Neural cell (in vitro differentiated cells): ENCODE measurements around the gene ASPA. TPM values are rescaled to one million over a fixed set of nuclear protein-coding genes. Genes with fewer than 3 reads are reported as not detected.

ENCODE experiments used
- H2AFZ ChIP-seq: fragments of 200-600, 300-800 bp; sonication (generic), shearing (Covaris generic); 2 replicates; pipeline ENCODE4 v1.6.0; 2014; ENCODE audit warnings: low read depth, mild to moderate bottlenecking, antibody characterized with exemption, low read length, moderate library complexity
- H3F3A ChIP-seq: fragments of 200-600 bp; shearing (Covaris generic); 2 replicates; pipeline ENCODE4 v1.6.1; 2016; ENCODE audit warnings: mild to moderate bottlenecking, moderate library complexity, mixed read lengths, antibody characterized with exemption, low read length; ENCODE audit not compliant: insufficient read depth, poor library complexity, severe bottlenecking
- H3K27ac ChIP-seq: fragments of 200-600, 300-800 bp; sonication (generic), shearing (Covaris generic); 2 replicates; pipeline ENCODE4 v1.5.1; 2014; ENCODE audit warnings: mild to moderate bottlenecking, low read length, moderate library complexity
- H3K27me3 ChIP-seq: fragments of 300-800, 200-600 bp; sonication (generic), shearing (Covaris generic); 2 replicates; pipeline ENCODE4 v1.6.0; 2014; ENCODE audit warnings: mild to moderate bottlenecking, low read depth, low read length, moderate library complexity; ENCODE audit not compliant: insufficient read depth
- H3K36me3 ChIP-seq: fragments of 300-800, 200-600 bp; sonication (generic), shearing (Covaris generic); 2 replicates; pipeline ENCODE4 v1.5.1; 2014; ENCODE audit warnings: mild to moderate bottlenecking, antibody characterized with exemption, low read length, moderate library complexity; ENCODE audit not compliant: insufficient read depth
- H3K4me2 ChIP-seq: fragments of 300-800, 200-600 bp; sonication (generic), shearing (Covaris generic); 2 replicates; pipeline ENCODE4 v1.6.0; 2014; ENCODE audit warnings: mild to moderate bottlenecking, low read length
- H3K4me3 ChIP-seq: fragments of 300-800, 200-600 bp; sonication (generic), shearing (Covaris generic); 2 replicates; pipeline ENCODE4 v1.5.1; 2014; ENCODE audit warnings: mild to moderate bottlenecking, low read length, moderate library complexity
- H3K79me2 ChIP-seq: fragments of 200-600 bp; shearing (Covaris generic); replicated peaks from 2 replicates; pipeline ENCODE4 v1.6.0; 2014; ENCODE audit warnings: mild to moderate bottlenecking, low read length, moderate library complexity; ENCODE audit not compliant: insufficient read depth
- H3K9ac ChIP-seq: fragments of 300-800, 200-600 bp; sonication (generic), shearing (Covaris generic); 2 replicates; pipeline ENCODE4 v1.6.1; 2016; ENCODE audit warnings: mild to moderate bottlenecking, low read length, mixed read lengths
- H3K9me2 ChIP-seq: fragments of 200-600 bp; shearing (Covaris generic); 2 replicates; pipeline ENCODE4 v1.6.1; 2016; ENCODE audit warnings: mild to moderate bottlenecking, low read length, mixed read lengths; ENCODE audit not compliant: insufficient read depth
- H3K9me3 ChIP-seq: fragments of 200-600, 300-800 bp; sonication (generic), shearing (Covaris generic); 2 replicates; pipeline ENCODE4 v1.6.1; 2016; ENCODE audit warnings: mild to moderate bottlenecking, mixed run types, low read length, moderate library complexity, mixed read lengths
- H4K20me1 ChIP-seq: fragments of 200-600 bp; shearing (Covaris generic); 2 replicates; pipeline ENCODE4 v1.6.1; 2016; ENCODE audit warnings: mild to moderate bottlenecking, mixed run types; ENCODE audit not compliant: insufficient read depth
- EP300 ChIP-seq: fragments of 450-650 bp; conservative IDR thresholded peaks from 2 replicates; pipeline ENCODE4 v1.6.1; 2014; ENCODE audit warnings: antibody characterized with exemption, mild to moderate bottlenecking, moderate library complexity; ENCODE audit not compliant: poor library complexity, severe bottlenecking
- EZH2 ChIP-seq: fragments of 200-600, 300-800 bp; shearing (Covaris generic), sonication (generic); IDR thresholded peaks from 2 replicates; pipeline ENCODE4 v1.6.1; 2014; ENCODE audit warnings: antibody characterized with exemption, low read length, borderline replicate concordance, mild to moderate bottlenecking; ENCODE audit not compliant: insufficient read depth, poor library complexity, severe bottlenecking
- MXI1 ChIP-seq: fragments of 450-650 bp; conservative IDR thresholded peaks from 2 replicates; pipeline ENCODE4 v1.6.1; 2014; ENCODE audit warnings: antibody characterized with exemption, mild to moderate bottlenecking; ENCODE audit not compliant: poor library complexity, severe bottlenecking
- POLR2AphosphoS5 ChIP-seq: IDR thresholded peaks from 2 replicates; pipeline ENCODE4 v1.6.1; 2012
- RAD21 ChIP-seq: fragments of 450-650 bp; conservative IDR thresholded peaks from 2 replicates; pipeline ENCODE4 v1.6.1; 2014; ENCODE audit warnings: antibody characterized with exemption, mild to moderate bottlenecking, moderate library complexity
- SMC3 ChIP-seq: fragments of 450-650 bp; conservative IDR thresholded peaks from 2 replicates; pipeline ENCODE4 v1.6.1; 2014; ENCODE audit warnings: antibody characterized with exemption, mild to moderate bottlenecking, moderate library complexity; ENCODE audit not compliant: poor library complexity
- TAF1 ChIP-seq: IDR thresholded peaks from 2 replicates; pipeline ENCODE4 v1.6.1; 2012; ENCODE audit warnings: low read depth
- polyA plus RNA-seq: library from polyadenylated mRNA; depleted of rRNA; stranded (reverse); fragments of >200 nt; gene quantifications from 2 replicates; pipeline ENCODE4 v1.2.3, GENCODE V29; 2014
- TF ChIP-seq, protein P1 (sequence below): IDR thresholded peaks from 2 replicates; pipeline ENCODE4 v1.6.1; 2012; ENCODE audit warnings: borderline replicate concordance
- TF ChIP-seq, protein P2 (sequence below): fragments of 450-650 bp; IDR thresholded peaks from 2 replicates; pipeline ENCODE4 v1.5.1; 2014; ENCODE audit warnings: antibody characterized with exemption, mild to moderate bottlenecking, moderate library complexity; ENCODE audit not compliant: poor library complexity, severe bottlenecking

ASPA gene
- polyA plus RNA-seq, 1 donor from 2014 or later, result 0.24 TPM

DNA sequence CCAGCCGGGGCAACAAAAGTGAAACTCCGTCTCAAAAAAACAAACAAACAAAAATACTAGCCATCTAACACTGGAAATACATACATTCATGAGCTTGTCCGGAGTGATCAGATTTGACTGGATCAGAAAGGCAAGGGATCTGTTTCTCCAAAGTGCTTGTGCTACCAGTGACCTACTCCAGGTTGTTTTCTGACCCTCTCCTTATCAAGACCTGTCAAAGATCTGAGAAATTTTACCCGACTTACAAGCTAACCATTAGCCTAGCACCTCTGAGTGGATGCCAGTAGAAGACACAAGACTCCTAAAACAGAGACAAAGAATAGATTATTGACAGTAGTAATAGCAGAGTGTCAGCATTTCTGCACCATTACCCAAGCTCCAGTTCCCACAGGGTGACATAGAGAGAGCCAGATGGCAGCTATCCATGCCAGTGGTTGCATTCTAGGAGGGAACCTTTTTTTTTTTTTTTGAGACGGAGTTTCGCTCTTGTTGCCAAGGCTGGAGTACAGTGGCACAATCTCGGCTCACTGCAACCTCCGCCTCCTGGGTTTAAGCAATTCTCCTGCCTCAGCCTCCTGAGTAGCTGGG is 9.8 kb downstream of the ASPA start:
- Histone ChIP-seq H3K27me3 (no peaks in the 10 kb centered on the region), H3K79me2 (no peaks in the 10 kb centered on the region), H2AFZ (no peak overlapping the region), H3K36me3 (no peaks in the 10 kb centered on the region), H3K4me2 (no peak overlapping the region), H4K20me1 (no peaks in the 10 kb centered on the region), H3K9me2 (no peaks in the 10 kb centered on the region), H3K9ac (no peak overlapping the region), H3K27ac (no peak overlapping the region), H3K9me3 (no peaks in the 10 kb centered on the region), H3K4me3 (no peak overlapping the region), H3F3A (no peaks in the 10 kb centered on the region)
- TF ChIP-seq, protein P1, sequence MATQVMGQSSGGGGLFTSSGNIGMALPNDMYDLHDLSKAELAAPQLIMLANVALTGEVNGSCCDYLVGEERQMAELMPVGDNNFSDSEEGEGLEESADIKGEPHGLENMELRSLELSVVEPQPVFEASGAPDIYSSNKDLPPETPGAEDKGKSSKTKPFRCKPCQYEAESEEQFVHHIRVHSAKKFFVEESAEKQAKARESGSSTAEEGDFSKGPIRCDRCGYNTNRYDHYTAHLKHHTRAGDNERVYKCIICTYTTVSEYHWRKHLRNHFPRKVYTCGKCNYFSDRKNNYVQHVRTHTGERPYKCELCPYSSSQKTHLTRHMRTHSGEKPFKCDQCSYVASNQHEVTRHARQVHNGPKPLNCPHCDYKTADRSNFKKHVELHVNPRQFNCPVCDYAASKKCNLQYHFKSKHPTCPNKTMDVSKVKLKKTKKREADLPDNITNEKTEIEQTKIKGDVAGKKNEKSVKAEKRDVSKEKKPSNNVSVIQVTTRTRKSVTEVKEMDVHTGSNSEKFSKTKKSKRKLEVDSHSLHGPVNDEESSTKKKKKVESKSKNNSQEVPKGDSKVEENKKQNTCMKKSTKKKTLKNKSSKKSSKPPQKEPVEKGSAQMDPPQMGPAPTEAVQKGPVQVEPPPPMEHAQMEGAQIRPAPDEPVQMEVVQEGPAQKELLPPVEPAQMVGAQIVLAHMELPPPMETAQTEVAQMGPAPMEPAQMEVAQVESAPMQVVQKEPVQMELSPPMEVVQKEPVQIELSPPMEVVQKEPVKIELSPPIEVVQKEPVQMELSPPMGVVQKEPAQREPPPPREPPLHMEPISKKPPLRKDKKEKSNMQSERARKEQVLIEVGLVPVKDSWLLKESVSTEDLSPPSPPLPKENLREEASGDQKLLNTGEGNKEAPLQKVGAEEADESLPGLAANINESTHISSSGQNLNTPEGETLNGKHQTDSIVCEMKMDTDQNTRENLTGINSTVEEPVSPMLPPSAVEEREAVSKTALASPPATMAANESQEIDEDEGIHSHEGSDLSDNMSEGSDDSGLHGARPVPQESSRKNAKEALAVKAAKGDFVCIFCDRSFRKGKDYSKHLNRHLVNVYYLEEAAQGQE, result no peak
- no peak for TF ChIP-seq RAD21
- TF ChIP-seq TAF1, result no peak
- TF ChIP-seq EZH2, result no peak
- TF ChIP-seq EP300, result no peak

DNA sequence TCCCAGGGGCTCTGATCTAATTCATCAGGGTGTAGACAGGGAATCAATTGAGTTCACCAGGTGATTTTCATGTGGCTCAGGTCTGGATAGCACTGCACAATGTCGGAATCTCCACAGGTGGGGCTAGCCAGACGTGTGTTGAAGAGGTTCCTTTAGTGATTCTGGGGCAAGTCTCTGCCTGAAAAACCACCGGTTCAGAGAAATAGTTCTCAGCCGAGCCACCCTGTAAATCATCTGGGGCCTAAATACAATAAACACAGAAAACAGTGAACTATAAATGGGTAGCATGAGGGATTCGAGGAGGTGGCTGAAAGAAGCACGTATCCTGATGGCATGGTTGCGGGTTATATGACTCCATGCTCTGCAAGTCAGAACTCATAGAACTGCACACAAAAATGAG is 21.3 kb downstream of the ASPA start:
- H3K9me3 ChIP-seq, result no peaks in the 10 kb centered on the region
- H2AFZ ChIP-seq, result no peak overlapping the region
- no peaks in the 10 kb centered on the region for H3K79me2 ChIP-seq
- no peaks in the 10 kb centered on the region for H3K36me3 ChIP-seq
- H4K20me1 ChIP-seq, result no peaks in the 10 kb centered on the region
- H3K4me3 ChIP-seq, result no peak overlapping the region
- no peaks in the 10 kb centered on the region for H3F3A ChIP-seq
- no peak for TF ChIP-seq EP300
- no peaks in the 10 kb centered on the region for H3K27me3 ChIP-seq
- H3K9me2 ChIP-seq, result no peaks in the 10 kb centered on the region
- no peak overlapping the region for H3K9ac ChIP-seq
- H3K4me2 ChIP-seq, result no peak overlapping the region
- H3K27ac ChIP-seq, result no peak overlapping the region

DNA sequence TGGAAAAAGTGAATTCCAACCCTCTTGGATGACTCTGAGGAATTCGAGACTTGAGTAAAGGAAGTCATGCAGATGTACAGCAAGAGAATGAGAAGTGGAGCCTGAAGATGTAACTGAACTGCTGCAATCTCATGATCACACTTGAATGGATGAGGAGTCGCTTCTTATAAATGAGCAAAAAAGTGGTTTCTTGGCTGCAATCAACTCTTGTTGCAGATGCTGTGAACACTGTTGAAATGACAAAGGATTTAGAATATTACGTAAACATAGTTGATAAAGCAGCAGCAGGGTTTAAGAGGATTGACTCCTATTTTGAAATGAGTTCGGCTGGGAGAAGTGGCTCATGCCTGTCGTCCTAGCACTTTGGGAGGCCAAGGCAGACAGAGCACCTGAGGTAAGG is 25.5 kb downstream of the ASPA start:
- Histone ChIP-seq H3K9me2 (no peaks in the 10 kb centered on the region), H2AFZ (no peak overlapping the region), H4K20me1 (no peaks in the 10 kb centered on the region), H3K79me2 (no peaks in the 10 kb centered on the region), H3K36me3 (no peaks in the 10 kb centered on the region), H3K27ac (no peak overlapping the region), H3K27me3 (no peaks in the 10 kb centered on the region), H3F3A (no peaks in the 10 kb centered on the region), H3K9ac (no peak overlapping the region), H3K4me3 (no peak overlapping the region), H3K9me3 (no peaks in the 10 kb centered on the region), H3K4me2 (no peak overlapping the region)
- TF ChIP-seq TAF1, result no peak
- no peak for TF ChIP-seq SMC3
- no peak for TF ChIP-seq EZH2
- TF ChIP-seq POLR2AphosphoS5, result no peak
- no peak for TF ChIP-seq MXI1
- TF ChIP-seq, protein P1, result no peak
- TF ChIP-seq, protein P2, sequence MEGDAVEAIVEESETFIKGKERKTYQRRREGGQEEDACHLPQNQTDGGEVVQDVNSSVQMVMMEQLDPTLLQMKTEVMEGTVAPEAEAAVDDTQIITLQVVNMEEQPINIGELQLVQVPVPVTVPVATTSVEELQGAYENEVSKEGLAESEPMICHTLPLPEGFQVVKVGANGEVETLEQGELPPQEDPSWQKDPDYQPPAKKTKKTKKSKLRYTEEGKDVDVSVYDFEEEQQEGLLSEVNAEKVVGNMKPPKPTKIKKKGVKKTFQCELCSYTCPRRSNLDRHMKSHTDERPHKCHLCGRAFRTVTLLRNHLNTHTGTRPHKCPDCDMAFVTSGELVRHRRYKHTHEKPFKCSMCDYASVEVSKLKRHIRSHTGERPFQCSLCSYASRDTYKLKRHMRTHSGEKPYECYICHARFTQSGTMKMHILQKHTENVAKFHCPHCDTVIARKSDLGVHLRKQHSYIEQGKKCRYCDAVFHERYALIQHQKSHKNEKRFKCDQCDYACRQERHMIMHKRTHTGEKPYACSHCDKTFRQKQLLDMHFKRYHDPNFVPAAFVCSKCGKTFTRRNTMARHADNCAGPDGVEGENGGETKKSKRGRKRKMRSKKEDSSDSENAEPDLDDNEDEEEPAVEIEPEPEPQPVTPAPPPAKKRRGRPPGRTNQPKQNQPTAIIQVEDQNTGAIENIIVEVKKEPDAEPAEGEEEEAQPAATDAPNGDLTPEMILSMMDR, result no peak
- no peak for TF ChIP-seq EP300
- no peak for TF ChIP-seq RAD21
